NCI-H1417 (cell line): ENCODE measurements around the gene TMEM213.
A peak's percentile ranks its signal among the peaks of the same experiment; 100 is the strongest.

Experiments used
- DNase-seq, 3 experiments: peaks; one replicate each; lab custom pipeline; 2025; lab: John Stamatoyannopoulos, UW

TMEM213 gene

DNA sequence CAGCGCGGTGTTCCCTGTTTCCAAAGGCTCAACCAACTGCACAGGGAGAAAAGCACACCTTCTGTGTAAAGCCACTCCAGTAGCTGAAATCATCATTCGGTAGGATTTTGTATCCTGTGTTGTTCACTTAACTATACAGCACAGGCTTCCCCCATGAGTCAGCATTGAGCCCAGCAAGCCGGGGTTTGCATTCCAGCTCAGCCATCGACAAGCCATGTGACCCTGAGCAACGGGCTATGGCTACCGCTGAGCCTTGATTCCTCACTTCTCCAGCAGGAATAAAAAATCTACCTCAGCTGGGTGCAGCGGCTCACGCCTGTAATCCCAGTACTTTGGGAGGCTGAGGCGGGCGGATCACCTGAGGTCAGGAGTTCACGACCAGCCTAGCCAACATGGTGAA is 44.3 kb downstream of the TMEM213 start:
- DNase-seq, result no peak

DNA sequence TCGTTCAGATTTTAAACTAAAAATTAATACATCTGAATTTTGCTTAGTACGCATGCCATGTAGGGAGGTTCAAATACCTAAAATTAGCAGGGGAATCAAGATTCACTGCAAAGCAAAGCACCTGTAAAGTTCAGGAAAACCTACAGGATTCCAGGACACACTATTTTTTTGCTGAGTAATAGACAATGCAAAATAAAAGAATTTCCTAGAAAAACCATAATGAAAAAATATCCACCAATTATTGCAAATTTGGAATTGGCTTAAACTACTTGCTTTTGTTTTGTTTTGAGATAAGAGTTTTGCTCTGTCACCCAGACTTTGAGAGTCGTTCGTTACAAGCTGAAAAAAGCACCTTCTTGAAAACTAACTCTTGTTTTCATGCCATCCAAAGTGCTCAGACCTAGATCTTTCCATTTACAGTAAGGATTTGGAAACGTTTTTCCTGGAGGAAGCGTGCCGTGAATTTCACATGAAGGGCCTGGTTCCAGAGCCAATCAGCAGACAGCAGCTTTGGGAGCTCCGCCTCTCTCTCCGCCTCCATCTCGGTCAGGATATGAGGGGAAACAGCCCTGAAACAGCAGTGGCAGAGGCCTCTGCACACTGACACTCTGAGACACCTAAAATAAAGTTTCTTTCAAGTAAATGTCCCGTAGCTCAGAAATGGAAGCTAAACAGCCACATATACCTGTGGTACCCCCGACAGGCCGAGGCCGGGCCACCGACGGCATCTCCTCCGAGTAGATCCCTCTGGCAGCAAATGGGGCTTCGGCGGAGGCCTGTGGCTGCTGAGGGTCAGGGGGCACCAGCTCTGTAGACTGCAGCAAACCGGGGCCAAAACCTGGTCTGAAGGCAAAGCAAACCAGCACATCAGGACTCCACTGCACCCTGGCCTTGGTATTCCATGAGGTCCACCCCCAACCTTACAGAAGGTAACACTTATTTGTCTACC is 46.1 kb downstream of the TMEM213 start:
- DNase-seq, result no peak

DNA sequence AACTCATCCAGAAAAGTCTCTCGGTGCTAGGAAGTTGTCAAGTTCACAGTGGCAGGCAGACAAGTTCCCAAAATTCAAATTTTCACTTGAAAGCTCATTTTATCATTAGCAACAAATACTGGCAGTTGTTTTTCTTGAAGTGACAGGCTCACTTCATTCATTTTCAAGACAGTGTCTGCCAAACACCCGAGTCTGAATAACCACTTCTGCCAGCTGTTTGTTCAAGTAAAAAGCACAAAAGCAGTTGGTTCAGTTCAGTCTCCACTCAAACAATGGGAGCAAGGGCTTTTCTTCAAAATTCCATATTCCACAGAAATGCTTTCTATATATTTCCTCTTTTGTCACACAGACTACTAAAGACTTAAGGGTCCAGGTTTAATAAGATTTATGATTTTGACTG is 47.9 kb downstream of the TMEM213 start:
- DNase-seq, result no peak

DNA sequence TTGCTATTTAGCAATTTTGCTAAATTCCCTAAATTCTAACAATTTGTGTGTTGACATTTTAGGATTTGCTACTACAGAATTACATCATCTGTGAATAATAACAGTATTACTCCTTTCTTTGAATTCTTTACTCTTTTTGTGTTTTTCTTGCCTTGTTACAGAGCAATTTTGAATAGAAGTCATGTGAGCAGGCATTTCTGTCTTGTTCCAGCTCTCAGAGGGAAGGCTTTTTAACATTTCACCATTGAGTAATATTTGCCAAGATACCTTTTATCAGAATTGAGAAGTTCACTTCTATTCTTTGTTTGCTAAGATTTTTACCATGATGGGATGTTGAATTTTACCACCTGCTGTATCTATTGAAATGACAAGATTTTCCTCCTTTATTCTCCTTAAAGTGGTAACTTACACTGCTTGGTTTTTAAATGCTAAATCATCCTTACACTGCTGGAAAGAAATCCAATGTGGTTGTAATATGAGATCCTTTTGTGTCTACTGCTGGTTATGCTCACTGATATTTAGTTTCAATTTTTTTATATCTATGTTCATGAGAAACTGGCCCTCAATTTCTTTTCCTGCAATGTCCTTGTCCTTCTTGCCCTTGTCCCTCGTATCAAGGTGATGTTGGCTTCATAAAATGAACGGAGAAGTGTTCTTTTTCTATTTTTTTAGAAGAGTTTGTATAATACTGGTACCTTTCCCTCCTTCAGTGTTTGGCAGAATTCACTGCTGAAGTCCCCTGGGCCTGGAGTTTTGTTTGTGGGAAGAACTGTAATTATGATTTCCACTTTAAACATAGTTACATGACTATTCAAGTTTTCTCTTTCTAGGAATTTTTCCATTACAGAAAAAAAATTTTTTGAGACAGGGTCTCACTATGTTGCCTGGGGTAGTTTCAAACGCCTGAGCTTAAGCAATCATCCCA is 50.5 kb downstream of the TMEM213 start:
- DNase-seq, result peak in 1 of 3 experiments; percentile 54

DNA sequence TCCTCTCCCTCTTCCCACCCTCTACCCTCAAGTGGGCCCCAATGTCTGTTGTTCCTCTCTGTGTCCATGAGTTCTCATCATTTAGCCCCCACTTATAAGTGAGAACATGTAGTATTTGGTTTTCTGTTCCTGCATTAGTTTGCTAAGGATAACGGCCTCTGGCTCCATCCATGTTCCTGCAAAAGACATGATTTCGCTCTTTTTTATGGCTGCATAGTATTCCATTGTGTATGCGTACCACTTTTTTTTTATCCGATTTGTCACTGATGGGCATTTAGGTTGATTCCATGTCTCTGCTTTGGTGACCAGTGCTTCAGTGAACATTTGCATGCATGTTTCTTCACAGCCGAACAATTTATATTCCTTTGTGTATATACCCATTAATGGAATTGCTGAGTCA is 51.9 kb downstream of the TMEM213 start:
- no peak for DNase-seq

DNA sequence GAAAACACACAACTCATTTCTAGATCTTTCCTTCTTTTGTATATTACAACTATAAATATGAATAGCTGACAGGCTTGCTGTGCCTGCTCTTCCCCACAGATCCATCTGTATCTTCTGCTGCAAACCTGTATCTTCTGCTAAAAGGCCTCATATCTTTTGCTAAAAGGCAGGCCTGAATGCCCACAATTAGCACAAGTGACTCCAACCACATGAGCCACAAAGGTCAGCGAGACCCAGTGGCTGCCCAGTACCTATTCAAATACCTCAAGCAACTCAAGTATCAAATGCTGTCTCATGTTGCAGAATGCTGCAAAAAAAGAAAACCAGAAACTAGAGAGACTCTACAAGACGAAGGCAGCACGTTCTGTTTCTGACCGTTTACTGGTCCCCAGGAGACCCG is 54.7 kb downstream of the TMEM213 start:
- DNase-seq, result no peak

DNA sequence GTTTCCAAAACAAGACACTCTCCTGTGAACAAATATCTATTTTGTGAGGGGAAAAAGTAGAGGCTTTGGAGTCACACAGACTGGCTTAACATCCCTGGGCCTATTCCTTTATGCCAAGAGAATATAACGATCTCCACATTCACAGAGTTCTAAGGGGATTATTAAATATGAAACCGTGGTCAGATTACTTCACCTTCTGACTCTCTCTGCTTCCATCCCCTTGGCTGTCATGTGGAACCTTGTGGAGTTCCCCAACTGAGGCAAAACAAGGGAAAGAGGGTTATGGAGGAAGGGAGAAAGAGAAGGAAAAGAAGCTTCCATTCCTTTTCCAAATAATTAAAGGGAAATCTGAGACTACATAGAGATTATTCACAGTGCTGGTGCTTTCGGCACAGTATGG is 55.7 kb downstream of the TMEM213 start:
- no peak for DNase-seq

DNA sequence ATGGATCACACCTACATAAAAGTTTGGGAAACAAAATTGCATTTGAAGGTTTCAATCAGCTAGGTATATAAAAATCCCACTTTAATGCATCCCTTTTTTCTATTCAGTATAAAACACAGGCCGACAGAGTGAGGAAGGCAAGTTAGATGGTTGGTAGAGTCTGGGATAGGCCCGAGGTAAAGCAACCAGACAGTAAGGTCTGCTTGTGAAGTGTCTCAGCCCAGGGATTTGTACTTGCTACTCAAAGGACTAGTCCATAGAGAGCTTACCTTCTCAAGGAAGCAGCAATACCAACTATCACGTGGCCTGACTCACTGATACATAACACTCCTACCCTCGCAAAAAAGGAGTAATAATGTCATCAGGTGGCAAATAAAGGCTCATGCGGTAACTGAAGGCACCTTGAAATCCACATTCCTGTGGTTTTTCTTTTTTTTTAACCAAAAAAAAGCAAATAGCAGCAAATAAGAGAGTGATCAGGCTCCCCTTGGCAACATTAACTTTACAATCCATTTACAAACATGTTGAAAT is 56.4 kb downstream of the TMEM213 start:
- no peak for DNase-seq

DNA sequence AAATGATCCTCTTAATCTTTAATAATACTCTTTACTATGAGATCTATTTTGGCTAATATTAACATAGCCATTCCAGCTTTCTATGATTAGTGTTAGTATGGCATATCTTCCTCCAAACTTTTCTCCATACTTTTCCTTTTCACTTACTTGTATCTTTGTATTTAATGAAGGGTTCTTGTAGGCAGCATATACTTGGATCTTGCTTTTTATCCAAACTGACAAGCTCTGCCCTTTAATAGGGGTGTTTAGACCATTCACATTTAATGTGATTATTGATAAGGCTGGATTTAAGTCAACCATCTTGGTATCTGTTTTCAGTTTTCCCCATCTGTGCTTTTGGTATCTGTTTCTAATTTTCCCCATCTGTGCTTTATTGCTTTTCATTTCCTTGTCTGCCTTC is 59.9 kb downstream of the TMEM213 start:
- DNase-seq, result no peak

DNA sequence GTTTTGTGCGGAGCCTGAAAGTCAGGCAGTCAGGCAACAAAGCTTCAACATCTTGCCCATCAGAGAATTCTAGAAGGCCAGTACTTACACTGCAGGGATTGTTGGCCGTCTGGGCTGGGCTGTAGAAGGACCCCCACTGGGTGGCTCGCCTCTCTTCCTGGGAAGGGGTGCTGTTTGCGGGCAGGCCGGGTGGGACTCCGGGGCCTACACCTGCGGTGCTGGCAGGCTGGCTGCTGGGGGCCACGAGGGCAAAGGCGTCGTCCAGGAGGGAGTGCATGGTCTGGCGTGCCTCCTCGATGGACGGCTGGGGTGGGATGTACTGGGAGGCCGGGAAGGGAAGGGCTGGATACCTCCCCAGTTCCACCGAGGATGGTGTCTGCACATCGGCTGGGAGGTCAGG is 63.3 kb downstream of the TMEM213 start:
- no peak for DNase-seq

DNA sequence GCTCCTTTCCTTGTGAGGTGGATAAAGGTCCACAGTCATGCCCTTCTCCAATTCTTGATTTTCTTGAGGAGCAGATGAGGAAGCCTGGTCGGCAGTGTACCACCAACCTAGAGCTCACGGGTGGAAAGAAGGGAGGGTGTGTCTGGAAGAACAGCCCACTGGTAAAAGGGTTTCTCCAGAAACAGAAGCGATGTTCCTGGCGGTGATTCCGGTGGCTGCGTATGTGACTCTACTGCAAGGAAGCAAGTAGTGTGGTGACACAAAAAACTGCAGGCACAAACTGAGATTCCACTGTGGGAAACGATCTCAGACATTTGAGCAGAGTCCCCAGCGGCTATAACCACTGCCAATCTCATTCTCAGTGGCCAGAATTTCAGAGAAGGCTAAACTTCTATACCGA is 66.1 kb downstream of the TMEM213 start:
- no peak for DNase-seq

DNA sequence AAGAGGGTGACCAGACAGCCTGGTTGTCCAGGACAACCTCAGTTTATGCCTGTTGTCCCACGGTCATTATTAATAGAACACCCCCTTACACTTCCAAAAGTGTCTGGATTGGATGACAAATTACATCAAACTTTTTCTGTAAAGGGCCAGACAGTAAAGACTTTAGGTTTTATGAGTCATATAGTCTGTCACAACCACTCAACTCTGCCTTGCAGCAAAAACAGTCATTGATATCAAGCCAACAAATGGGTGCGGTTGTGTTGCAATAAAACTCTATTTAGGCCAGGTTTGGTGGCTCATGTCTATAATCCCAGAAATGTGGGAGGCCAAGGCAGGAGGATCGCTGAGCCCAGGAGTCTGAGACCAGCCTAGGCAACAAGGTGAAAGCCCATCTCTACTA is 66.9 kb downstream of the TMEM213 start:
- no peak for DNase-seq

DNA sequence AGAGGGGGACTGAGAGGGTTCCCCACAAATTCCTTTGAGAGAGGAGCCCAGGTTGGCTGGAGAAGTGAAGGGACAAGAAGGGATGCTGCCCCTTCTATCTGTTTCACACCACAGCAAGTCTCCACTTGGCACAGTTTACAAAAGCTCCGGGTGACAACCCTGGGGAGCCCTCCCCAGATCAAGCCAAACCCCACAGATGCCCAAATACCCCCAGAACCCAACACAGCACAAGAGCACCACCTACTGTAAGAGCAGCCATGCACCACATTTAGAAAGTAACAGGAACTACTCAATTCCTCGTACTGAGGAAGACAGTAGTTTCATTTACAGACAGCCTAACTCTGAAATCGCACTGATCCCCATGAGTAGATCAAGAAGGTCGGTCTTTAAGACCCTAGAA is 68.0 kb downstream of the TMEM213 start:
- DNase-seq, result no peak

DNA sequence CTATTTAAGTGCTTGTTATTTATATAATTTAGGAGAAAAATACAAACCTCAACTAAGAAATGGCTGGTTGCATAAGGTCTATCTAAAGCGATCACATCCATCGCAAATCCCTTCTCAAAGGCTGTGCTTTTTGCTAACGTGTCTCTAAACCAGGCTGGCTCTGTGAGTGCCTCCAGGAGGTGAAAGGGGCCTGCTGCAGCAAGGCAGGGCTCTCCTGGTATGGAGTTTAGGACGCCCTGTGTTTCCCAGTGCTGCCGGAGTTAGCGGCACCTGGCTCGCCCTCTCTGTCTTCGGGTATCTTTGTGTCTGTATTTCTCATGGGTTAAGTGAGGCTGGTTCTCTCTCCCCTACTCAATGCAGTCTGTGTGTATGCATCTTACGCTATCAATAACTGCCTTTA is 68.6 kb downstream of the TMEM213 start:
- no peak for DNase-seq

DNA sequence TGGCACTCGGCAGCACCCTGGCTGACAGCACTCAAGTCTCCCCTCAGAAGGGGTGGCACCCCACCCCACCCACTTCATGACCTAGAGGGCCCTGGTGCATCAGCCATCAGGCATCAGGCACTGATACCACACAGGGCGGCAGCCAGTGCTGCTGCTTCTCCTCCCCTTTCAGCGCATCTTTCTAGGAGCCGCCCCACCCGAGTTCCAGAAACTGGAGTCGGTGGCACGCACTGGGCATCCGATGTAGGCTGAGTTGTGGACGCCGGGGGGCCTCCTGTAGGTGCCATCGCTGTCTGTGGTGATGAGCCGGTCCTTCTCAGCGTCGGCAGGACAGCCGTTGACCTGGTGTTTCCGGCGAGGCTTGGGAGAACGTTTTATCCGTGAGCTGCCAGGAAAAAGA is 70.0 kb downstream of the TMEM213 start:
- no peak for DNase-seq

DNA sequence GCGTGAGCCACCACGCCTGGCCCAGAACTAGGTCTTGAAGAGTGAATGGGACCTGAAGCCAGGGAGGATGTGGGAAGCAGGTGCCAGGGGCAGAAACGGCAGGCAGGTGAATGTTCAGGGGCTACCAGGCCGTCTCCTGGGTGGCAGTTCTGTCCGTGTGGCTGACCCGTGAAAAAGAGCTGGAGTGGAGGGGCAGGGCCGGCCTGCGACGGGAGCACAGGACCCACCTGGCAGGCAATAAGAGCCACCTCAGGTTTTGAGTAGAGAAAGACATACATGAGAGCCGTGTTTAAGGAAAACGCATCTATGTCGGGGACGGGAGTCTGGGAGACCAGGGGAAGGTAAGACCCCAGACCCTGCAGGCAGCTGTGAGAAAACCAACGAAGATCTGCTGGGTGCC is 70.9 kb downstream of the TMEM213 start:
- no peak for DNase-seq

DNA sequence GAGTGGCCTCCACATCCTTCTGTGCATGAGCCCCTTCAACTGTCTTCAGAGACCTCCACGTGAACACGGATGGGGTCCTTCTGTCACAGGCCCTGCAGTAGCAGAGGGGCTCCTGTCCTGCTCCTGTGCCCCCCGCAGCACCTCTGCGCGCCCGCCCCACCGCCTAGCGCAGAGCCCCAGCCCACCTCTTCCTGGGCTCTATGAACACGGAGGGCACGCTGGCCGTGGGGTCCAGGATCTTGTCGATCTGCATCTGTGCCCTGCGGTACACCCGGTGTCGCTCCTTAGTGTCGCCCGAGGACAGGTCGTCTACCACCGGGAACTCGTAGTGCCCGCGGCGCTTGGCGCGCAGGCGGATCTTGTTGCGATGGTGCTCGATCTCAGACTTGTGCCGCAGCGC is 71.6 kb downstream of the TMEM213 start:
- DNase-seq, result no peak

DNA sequence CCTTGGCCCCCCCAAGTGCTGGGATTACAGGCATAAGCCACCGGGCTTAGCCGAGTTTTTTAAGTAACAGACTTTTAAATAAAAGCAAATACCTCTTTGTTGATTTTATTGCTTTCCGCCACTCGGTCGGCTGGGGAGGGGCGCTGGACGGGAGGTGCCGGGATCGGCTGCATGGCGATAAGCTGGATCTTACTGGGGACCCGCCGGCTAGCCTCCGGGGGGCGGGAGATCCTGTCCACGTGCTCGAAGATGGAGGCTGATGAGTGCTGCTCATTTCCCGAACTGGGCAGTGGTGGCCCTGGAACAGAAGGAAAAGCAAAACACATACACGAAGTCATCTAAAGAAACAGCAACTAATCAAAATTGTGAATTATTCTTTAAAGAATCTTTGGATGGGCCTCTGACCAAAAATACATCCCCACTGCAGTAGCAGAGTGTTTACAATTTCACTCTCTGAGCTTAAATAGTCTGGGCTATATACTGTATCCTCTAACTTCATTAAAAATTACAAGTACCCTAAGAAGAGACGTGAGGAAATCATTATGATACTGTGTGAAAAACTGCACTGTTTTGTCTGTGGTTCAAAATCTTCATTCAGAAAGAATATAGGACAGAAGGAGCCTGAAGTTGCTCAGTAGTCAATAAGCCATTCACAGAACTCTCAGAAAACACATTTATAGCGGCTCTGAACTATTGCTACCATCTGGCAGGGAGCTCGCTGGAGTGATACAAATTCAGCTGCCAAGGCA is 73.4 kb downstream of the TMEM213 start:
- DNase-seq, result no peak

DNA sequence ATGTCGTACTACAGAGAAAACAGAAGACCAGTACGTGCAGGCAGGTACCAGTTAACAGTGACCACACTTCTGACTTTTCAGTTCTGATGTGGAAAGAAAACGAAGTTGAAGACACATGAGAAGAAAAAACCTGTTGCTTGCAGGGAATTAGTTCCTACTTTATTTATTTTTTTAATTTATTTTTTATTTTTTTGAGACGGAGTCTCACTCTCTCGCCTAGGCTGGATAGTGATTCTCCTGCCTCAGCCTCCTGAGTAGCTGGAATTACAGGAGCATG is 74.0 kb downstream of the TMEM213 start:
- no peak for DNase-seq

DNA sequence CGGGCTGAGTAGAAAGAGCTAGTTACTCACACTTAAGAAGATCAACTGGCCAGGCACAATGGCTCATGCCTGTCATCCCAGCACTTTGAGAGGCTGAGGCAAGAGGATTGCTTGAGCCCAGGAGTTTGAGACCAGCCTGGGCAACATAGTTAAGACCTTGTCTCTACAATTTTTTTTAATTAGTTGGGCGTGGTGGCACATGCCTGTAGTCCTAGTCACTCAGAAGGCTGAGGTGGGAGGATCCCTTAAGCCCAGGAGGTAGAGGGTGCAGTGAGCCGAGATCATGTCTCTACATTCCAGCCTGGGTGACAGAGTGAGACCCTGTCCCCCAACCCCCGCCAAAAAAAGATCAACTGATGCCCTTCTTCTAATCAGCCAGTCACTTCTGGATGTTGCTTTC is 74.8 kb downstream of the TMEM213 start:
- no peak for DNase-seq

DNA sequence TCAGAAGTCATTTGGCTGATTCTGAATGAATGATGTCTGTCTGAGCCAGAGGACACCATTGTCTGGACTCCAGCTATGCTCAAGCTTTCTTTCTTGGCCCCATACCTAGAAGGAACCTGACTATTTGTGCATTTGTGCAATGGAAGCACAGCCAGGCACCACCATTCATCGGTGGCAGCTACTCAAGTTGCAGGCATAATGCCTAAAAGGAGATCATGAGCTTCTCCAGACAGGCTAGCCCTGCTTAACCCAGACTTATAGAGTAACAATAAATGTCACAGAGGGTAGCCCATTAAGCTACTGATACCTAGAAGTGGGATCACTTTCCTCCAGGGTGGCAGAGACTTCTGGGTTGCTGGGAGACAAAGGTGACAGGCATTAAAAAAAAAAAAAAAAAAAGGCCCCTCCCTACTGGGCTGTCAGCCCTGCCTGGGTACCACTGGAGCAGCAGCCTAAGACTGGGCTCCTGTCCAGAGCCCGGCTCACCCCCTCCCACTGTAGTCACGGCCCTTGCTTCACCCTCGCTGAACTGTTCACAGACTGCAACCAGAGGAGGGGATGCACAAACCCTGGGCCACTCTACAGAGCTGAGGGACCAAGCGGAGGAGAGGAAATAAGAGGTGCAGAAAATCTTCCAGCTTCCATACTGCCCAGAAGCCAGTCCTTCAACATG is 75.6 kb downstream of the TMEM213 start:
- DNase-seq, result no peak

DNA sequence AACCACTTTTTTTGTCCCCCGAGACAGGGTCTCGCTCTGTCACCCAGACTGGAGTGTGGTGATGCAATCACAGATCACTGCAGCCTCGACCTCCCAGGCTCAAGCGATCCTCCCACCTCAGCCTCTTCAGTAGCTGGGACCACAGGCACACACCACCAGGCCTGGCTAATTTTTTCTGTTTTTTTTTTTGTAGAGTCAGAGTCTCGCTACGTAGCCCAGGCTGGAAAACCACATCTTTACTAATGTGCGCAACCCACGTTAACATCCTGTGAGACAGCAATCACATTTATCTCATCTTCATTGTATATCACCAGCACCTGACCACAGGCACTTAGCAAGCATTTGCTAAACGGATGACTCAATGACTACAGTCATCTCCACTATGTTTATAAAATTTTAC is 78.0 kb downstream of the TMEM213 start:
- DNase-seq, result no peak
